RPMI7951 (cell line): Measurements from ENCODE around the gene CCDC73. TPM values are rescaled to one million over a fixed set of nuclear protein-coding genes. Genes with fewer than 3 reads are reported as not detected.

ENCODE experiments used
- DNase-seq: peaks from one replicate; pipeline ENCODE4 v3.0.0-alpha.2; 2012; ENCODE audit warnings: low read depth
- total RNA-seq: library from RNA; depleted of rRNA; stranded (reverse); fragments of >200 nt; shearing (Covaris generic); gene quantifications from 2 replicates; pipeline ENCODE4 v1.2.3, GENCODE V29; 2014

The CCDC73 gene
- total RNA-seq, 1 experiment from 2014 or later = not detected

GRCh38 chr11:32586576-32587190, 207.8 kb downstream of the CCDC73 start:
- peak; percentile 20 for DNase-seq

- DNase-seq = no peak
These were observed 209.5 kb downstream of the CCDC73 start for GRCh38 chr11:32584921-32585320.

- DNase-seq = peak; percentile 93
These were observed 210.8 kb downstream of the CCDC73 start, which contains the start of gene EIF3M for GRCh38 chr11:32583459-32584271. EIF3M (plus strand) TSS chr11:32583831; CDS start chr11:32583888, 57 bp downstream.

GRCh38 chr11:32581556-32581955, 212.9 kb downstream of the CCDC73 start:
- no peak for DNase-seq

GRCh38 chr11:32580967-32581366, 213.5 kb downstream of the CCDC73 start:
- DNase-seq = no peak

GRCh38 chr11:32576456-32576855, 218.0 kb downstream of the CCDC73 start:
- no peak for DNase-seq

- no peak for DNase-seq
These were observed 219.4 kb downstream of the CCDC73 start for GRCh38 chr11:32575070-32575469.

GRCh38 chr11:32574421-32574820, 220.0 kb downstream of the CCDC73 start:
- DNase-seq = no peak

GRCh38 chr11:32573228-32573627, 221.2 kb downstream of the CCDC73 start:
- DNase-seq = no peak

- DNase-seq = no peak
These were observed 223.4 kb downstream of the CCDC73 start for GRCh38 chr11:32571039-32571438.

GRCh38 chr11:32569313-32569881, 225.1 kb downstream of the CCDC73 start:
- no peak for DNase-seq

- no peak for DNase-seq
These were observed 227.3 kb downstream of the CCDC73 start for GRCh38 chr11:32567154-32567553.

GRCh38 chr11:32566517-32566916, 227.9 kb downstream of the CCDC73 start:
- DNase-seq = no peak

- no peak for DNase-seq
These were observed 230.9 kb downstream of the CCDC73 start for GRCh38 chr11:32563600-32563959.

GRCh38 chr11:32562839-32563599, 231.4 kb downstream of the CCDC73 start:
- no peak for DNase-seq

- DNase-seq = peak; percentile 10
These were observed 232.6 kb downstream of the CCDC73 start for GRCh38 chr11:32561835-32562234.

- no peak for DNase-seq
These were observed 238.6 kb downstream of the CCDC73 start for GRCh38 chr11:32555895-32556294.

- DNase-seq = no peak
These were observed 239.4 kb downstream of the CCDC73 start for GRCh38 chr11:32555091-32555490.
